ENCODE measurements around the gene NELFB. TPM values are rescaled to one million over a fixed set of nuclear protein-coding genes. Genes with fewer than 3 reads are reported as not detected.

The NELFB gene
- total RNA-seq, 1 experiment from 2014 or later = 71.7 TPM

DNA sequence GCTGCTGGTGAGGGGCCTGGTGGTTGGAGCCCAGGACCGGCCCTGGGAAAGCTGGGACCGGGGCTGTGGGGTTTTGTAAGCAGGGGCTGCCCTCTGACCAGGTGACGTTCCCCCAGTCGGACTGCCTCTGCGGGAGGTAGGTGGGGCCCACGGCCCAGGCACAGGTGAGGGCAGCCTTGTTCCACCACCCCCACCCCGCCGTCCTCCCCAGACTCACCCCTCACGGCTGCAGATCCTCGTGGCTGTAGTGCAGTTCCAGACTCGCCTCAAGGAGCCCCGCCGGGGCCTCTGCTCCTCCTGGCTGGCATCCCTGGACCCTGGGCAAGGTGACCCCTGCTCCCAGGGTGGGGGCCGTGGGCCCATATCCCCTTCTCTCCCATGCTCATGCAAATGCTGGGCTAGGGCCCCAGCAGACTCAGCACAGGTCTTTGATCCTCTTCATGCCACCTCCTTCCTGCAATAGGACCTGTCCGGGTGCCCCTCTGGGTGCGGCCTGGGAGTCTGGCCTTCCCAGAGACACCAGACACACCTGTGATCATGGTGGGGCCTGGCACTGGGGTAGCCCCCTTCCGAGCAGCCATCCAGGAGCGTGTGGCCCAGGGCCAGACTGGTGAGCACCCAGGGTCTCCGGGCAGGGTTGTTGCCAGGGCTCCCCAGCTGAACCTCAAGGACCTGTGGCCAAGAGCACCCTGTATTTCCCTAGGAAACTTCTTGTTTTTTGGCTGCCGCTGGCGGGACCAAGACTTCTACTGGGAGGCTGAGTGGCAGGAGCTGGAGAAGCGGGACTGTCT is 39.7 kb upstream of the NELFB start:
- Mint-ChIP-seq H3K9me3 (no peaks in the 10 kb centered on the region), H3K4me1 (peaks cover 4 to 5% of the 10 kb centered on the region in 2 experiments), H3K36me3 (ENCODE audit: insufficient read depth in 1 of 3, low read depth in 3 of 3) (peaks cover 3 to 23% (median 10%) of the 10 kb centered on the region in 3 experiments; a peak in 5 of 7 replicates), H3K27ac (no peak overlapping the region), H3K27me3 (ENCODE audit: low read depth) (no peaks in the 10 kb centered on the region), H3K4me3 (no peak overlapping the region)
- Histone ChIP-seq H3K4me1 (ENCODE audit: insufficient read depth, low read length) (no peaks in the 10 kb centered on the region; the same call in 1 of the 2 replicates), H3K18ac (ENCODE audit: insufficient read length, low read depth, low read length) (no peak overlapping the region), H3K27me3 (ENCODE audit: insufficient read depth, low read length) (no peaks in the 10 kb centered on the region), H3K9ac (ENCODE audit: extremely low read depth, insufficient read length, low read length) (no peak overlapping the region), H3K4ac (ENCODE audit: low read depth, low read length) (no peak overlapping the region), H2AK5ac (ENCODE audit: insufficient read length, low read length) (no peak overlapping the region), H2BK20ac (ENCODE audit: low read depth, low read length, poor library complexity, severe bottlenecking) (no peak overlapping the region), H3K23me2 (ENCODE audit: insufficient read length, low read depth, low read length, poor library complexity, severe bottlenecking) (no peaks in the 10 kb centered on the region), H3K79me1 (ENCODE audit: insufficient read depth, low read depth, low read length, poor library complexity, severe bottlenecking) (no peaks in the 10 kb centered on the region), H3T11ph (ENCODE audit: low read length) (no peak overlapping the region), H4K91ac (ENCODE audit: insufficient read length, low read depth, low read length) (no peak overlapping the region), H2BK15ac (ENCODE audit: low read depth, low read length) (no peak overlapping the region), H3K79me2 (ENCODE audit: insufficient read depth, low read length) (no peaks in the 10 kb centered on the region), H4K8ac (replicated peaks; ENCODE audit: insufficient read length, low read depth, low read length) (no peak overlapping the region), H3K9me3 (ENCODE audit: control insufficient read depth, low read depth, low read length) (no peaks in the 10 kb centered on the region), H2BK120ac (ENCODE audit: low read depth, low read length, poor library complexity, severe bottlenecking) (no peak overlapping the region), H2BK12ac (ENCODE audit: insufficient read length, low read depth, low read length) (no peak overlapping the region), H2AFZ (ENCODE audit: low read length) (no peak overlapping the region), H3K4me2 (ENCODE audit: insufficient read depth, insufficient read length, low read length) (no peak overlapping the region), H3K56ac (ENCODE audit: insufficient read length, low read depth, low read length) (no peak overlapping the region), H2BK5ac (ENCODE audit: insufficient read length, low read length) (no peak overlapping the region), H3K27ac (ENCODE audit: insufficient read length, low read depth, low read length) (no peak overlapping the region), H4K20me1 (ENCODE audit: control insufficient read depth, insufficient read depth, insufficient read length) (no peaks in the 10 kb centered on the region), H3K14ac (ENCODE audit: insufficient read depth, low read length) (no peak overlapping the region), H3K23ac (ENCODE audit: insufficient read length, low read depth, low read length) (no peak overlapping the region), H4K5ac (ENCODE audit: insufficient read length, low read depth, low read length) (no peak overlapping the region)
- DNase-seq = no peak
- TF ChIP-seq, protein P1, sequence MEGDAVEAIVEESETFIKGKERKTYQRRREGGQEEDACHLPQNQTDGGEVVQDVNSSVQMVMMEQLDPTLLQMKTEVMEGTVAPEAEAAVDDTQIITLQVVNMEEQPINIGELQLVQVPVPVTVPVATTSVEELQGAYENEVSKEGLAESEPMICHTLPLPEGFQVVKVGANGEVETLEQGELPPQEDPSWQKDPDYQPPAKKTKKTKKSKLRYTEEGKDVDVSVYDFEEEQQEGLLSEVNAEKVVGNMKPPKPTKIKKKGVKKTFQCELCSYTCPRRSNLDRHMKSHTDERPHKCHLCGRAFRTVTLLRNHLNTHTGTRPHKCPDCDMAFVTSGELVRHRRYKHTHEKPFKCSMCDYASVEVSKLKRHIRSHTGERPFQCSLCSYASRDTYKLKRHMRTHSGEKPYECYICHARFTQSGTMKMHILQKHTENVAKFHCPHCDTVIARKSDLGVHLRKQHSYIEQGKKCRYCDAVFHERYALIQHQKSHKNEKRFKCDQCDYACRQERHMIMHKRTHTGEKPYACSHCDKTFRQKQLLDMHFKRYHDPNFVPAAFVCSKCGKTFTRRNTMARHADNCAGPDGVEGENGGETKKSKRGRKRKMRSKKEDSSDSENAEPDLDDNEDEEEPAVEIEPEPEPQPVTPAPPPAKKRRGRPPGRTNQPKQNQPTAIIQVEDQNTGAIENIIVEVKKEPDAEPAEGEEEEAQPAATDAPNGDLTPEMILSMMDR (conservative IDR thresholded peaks at IDR 0.05) = no peak
- no CpG with 5 or more reads among the region's 22 CpGs for WGBS (ENCODE audit: extremely low coverage, insufficient read length, low lambda C conversion rate)

Data from H9 (cell line).